GM12878 (cell line): ENCODE results near the gene NCBP2. TPM values are rescaled to one million over a fixed set of nuclear protein-coding genes. Genes with fewer than 3 reads are reported as not detected.

ENCODE experiments used
- CBFB ChIP-seq: IDR thresholded peaks from 2 replicates; pipeline ENCODE4 v1.6.1; 2016; ENCODE audit warnings: antibody characterized with exemption, low read depth
- FOS ChIP-seq: IDR thresholded peaks from 3 replicates; pipeline ENCODE4 v1.6.1; 2011; ENCODE audit warnings: borderline replicate concordance; ENCODE audit not compliant: insufficient read length; ENCODE audit errors: extremely low read depth
- HCFC1 ChIP-seq: fragments of 150-350 bp; IDR thresholded peaks from 2 replicates; pipeline ENCODE4 v1.6.1; 2014; ENCODE audit warnings: low read length
- IKZF2 ChIP-seq, 2 experiments: fragments of 450-650 bp; IDR thresholded peaks; 2 replicates each; pipeline ENCODE4 v1.6.1; 2017; ENCODE audit warnings: mild to moderate bottlenecking in 2 of 2, moderate library complexity in 2 of 2
- MEF2A ChIP-seq: IDR thresholded peaks from 2 replicates; pipeline ENCODE4 v1.6.1; 2011; ENCODE audit warnings: low read depth, mild to moderate bottlenecking, low read length, moderate library complexity; ENCODE audit not compliant: insufficient read depth
- MYC ChIP-seq: IDR thresholded peaks from 2 replicates; pipeline ENCODE4 v1.6.1; 2011; ENCODE audit warnings: mild to moderate bottlenecking, low read length, moderate library complexity, inconsistent platforms; ENCODE audit not compliant: insufficient read depth, insufficient replicate concordance, insufficient read length, severe bottlenecking
- RFX5 ChIP-seq: IDR thresholded peaks from 2 replicates; pipeline ENCODE4 v1.6.1; 2011; ENCODE audit warnings: low read depth, low read length, improper control_type of control experiment
- SIX5 ChIP-seq: IDR thresholded peaks from 2 replicates; pipeline ENCODE4 v1.6.1; 2011; ENCODE audit warnings: mild to moderate bottlenecking, low read depth, low read length, moderate library complexity; ENCODE audit not compliant: severe bottlenecking
- TAF1 ChIP-seq: IDR thresholded peaks from 2 replicates; pipeline ENCODE4 v1.6.1; 2011; ENCODE audit warnings: mild to moderate bottlenecking, low read depth, low read length, borderline replicate concordance
- TBL1XR1 ChIP-seq: IDR thresholded peaks from 2 replicates; pipeline ENCODE4 v1.6.1; 2012; ENCODE audit warnings: low read depth, low read length, improper control_type of control experiment
- TCF12 ChIP-seq: IDR thresholded peaks from 2 replicates; pipeline ENCODE4 v1.6.1; 2011; ENCODE audit warnings: low read depth, mild to moderate bottlenecking, low read length
- ZBED1 ChIP-seq: IDR thresholded peaks from 2 replicates; pipeline ENCODE4 v1.6.1; 2016; ENCODE audit warnings: borderline replicate concordance
- polyA plus RNA-seq, 11 experiments: library from polyadenylated mRNA; depleted of rRNA in 4 of 11; unstranded in 6 of 11; stranded (reverse) in 5 of 11; fragments of >200 nt; fragmentation: Nextera tagmentation in 4 of 11; fragmentation: Illumina TruSeq in 1 of 11; extraction: Ambion mirVana in 4 of 11; extraction: Trizol in 1 of 11; gene quantifications; 1 replicate in 1 of 11; 2 replicates in 10 of 11; pipeline versions ENCODE4 v1.2.1 to v1.2.3, GENCODE V29; 2011 to 2016; ENCODE audit warnings: inconsistent platforms in 2 of 11, missing spikeins in 2 of 11, low read depth in 1 of 11
- total RNA-seq, 4 experiments: library from RNA; depleted of rRNA in 3 of 4; stranded (reverse); fragments of >200 nt in 3 of 4; fragmentation: Illumina TruSeq in 1 of 4; extraction: Trizol in 1 of 4; gene quantifications; 2 replicates each; pipeline versions ENCODE4 v1.2.1 to v1.2.3, GENCODE V29; 2013 to 2021
- TF ChIP-seq, protein P1 (sequence below): IDR thresholded peaks from 2 replicates; pipeline ENCODE4 v1.6.1; 2012; ENCODE audit warnings: improper control_type of control experiment, low read depth, low read length; ENCODE audit not compliant: insufficient replicate concordance
- TF ChIP-seq, protein P2 (sequence below): IDR thresholded peaks from 2 replicates; pipeline ENCODE4 v1.6.1; 2012; ENCODE audit warnings: low read depth, low read length, improper control_type of control experiment
- TF ChIP-seq, protein P3 (sequence below): IDR thresholded peaks from 2 replicates; pipeline ENCODE4 v1.6.1; 2011; ENCODE audit warnings: low read depth, mild to moderate bottlenecking, low read length, moderate library complexity, borderline replicate concordance; ENCODE audit errors: extremely low read depth
- TF ChIP-seq, protein P4 (sequence below): fragments of 450-650 bp; IDR thresholded peaks from 2 replicates; pipeline ENCODE4 v1.6.1; 2017; ENCODE audit warnings: mild to moderate bottlenecking, low read depth, inconsistent platforms; ENCODE audit not compliant: poor library complexity, severe bottlenecking
- TF ChIP-seq, protein P5 (sequence below): fragments of 450-650 bp; IDR thresholded peaks from 2 replicates; pipeline ENCODE4 v1.6.1; 2018; ENCODE audit warnings: mild to moderate bottlenecking, low read depth, moderate library complexity; ENCODE audit not compliant: partially characterized antibody

Gene NCBP2
- total and polyA plus RNA-seq, 10 of the 15 experiments (the other 5 are each of a cell fraction or from before 2014, with no cell fraction given): 59.6 to 136 (median 96.4) TPM

DNA sequence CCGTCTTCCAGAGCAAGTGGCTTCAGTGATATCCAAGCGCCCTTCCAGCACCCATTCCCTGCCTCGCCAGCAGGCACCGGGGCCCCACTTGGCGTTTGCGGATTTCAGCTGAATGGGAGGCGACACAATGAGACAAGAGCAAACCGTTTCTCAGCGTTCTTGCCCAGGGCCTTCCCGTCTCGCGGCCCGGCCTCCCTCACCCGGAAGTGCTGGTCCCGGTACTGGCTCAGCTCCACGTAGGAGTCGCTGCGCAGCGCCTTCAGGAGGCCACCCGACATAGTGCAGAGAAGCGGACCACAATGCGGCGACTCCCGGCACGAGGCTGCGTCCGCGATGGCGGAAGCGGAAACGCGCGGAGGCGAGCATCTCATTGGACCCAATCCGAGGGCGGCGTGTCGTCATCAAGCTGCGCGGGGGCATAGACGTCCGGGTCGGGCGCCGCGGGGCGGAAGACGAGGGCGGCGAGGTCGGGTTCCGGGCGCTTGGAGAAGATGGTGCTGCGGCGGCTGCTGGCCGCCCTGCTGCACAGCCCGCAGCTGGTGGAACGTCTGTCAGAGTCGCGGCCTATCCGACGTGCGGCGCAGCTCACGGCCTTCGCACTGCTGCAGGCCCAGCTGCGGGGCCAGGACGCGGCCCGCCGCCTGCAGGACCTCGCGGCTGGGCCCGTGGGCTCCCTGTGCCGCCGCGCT lies at the start of gene NCBP2 (continued):
- TF ChIP-seq, protein P1, sequence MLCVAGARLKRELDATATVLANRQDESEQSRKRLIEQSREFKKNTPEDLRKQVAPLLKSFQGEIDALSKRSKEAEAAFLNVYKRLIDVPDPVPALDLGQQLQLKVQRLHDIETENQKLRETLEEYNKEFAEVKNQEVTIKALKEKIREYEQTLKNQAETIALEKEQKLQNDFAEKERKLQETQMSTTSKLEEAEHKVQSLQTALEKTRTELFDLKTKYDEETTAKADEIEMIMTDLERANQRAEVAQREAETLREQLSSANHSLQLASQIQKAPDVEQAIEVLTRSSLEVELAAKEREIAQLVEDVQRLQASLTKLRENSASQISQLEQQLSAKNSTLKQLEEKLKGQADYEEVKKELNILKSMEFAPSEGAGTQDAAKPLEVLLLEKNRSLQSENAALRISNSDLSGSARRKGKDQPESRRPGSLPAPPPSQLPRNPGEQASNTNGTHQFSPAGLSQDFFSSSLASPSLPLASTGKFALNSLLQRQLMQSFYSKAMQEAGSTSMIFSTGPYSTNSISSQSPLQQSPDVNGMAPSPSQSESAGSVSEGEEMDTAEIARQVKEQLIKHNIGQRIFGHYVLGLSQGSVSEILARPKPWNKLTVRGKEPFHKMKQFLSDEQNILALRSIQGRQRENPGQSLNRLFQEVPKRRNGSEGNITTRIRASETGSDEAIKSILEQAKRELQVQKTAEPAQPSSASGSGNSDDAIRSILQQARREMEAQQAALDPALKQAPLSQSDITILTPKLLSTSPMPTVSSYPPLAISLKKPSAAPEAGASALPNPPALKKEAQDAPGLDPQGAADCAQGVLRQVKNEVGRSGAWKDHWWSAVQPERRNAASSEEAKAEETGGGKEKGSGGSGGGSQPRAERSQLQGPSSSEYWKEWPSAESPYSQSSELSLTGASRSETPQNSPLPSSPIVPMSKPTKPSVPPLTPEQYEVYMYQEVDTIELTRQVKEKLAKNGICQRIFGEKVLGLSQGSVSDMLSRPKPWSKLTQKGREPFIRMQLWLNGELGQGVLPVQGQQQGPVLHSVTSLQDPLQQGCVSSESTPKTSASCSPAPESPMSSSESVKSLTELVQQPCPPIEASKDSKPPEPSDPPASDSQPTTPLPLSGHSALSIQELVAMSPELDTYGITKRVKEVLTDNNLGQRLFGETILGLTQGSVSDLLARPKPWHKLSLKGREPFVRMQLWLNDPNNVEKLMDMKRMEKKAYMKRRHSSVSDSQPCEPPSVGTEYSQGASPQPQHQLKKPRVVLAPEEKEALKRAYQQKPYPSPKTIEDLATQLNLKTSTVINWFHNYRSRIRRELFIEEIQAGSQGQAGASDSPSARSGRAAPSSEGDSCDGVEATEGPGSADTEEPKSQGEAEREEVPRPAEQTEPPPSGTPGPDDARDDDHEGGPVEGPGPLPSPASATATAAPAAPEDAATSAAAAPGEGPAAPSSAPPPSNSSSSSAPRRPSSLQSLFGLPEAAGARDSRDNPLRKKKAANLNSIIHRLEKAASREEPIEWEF: no peak
- TF ChIP-seq, protein P2, sequence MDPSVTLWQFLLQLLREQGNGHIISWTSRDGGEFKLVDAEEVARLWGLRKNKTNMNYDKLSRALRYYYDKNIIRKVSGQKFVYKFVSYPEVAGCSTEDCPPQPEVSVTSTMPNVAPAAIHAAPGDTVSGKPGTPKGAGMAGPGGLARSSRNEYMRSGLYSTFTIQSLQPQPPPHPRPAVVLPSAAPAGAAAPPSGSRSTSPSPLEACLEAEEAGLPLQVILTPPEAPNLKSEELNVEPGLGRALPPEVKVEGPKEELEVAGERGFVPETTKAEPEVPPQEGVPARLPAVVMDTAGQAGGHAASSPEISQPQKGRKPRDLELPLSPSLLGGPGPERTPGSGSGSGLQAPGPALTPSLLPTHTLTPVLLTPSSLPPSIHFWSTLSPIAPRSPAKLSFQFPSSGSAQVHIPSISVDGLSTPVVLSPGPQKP: peak; percentile 97
- TF ChIP-seq RFX5: peak; percentile 53
- TF ChIP-seq, protein P3, sequence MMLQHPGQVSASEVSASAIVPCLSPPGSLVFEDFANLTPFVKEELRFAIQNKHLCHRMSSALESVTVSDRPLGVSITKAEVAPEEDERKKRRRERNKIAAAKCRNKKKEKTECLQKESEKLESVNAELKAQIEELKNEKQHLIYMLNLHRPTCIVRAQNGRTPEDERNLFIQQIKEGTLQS: peak; percentile 84
- TF ChIP-seq IKZF2 (IDR thresholded peaks at IDR 0.05): peak; percentile 62 to 76
- TF ChIP-seq, protein P4, sequence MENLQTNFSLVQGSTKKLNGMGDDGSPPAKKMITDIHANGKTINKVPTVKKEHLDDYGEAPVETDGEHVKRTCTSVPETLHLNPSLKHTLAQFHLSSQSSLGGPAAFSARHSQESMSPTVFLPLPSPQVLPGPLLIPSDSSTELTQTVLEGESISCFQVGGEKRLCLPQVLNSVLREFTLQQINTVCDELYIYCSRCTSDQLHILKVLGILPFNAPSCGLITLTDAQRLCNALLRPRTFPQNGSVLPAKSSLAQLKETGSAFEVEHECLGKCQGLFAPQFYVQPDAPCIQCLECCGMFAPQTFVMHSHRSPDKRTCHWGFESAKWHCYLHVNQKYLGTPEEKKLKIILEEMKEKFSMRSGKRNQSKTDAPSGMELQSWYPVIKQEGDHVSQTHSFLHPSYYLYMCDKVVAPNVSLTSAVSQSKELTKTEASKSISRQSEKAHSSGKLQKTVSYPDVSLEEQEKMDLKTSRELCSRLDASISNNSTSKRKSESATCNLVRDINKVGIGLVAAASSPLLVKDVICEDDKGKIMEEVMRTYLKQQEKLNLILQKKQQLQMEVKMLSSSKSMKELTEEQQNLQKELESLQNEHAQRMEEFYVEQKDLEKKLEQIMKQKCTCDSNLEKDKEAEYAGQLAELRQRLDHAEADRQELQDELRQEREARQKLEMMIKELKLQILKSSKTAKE: peak; percentile 45
- TF ChIP-seq TCF12: peak; percentile 74
- no peak for TF ChIP-seq MEF2A
- peak; percentile 91 for TF ChIP-seq TAF1
- TF ChIP-seq, protein P5, sequence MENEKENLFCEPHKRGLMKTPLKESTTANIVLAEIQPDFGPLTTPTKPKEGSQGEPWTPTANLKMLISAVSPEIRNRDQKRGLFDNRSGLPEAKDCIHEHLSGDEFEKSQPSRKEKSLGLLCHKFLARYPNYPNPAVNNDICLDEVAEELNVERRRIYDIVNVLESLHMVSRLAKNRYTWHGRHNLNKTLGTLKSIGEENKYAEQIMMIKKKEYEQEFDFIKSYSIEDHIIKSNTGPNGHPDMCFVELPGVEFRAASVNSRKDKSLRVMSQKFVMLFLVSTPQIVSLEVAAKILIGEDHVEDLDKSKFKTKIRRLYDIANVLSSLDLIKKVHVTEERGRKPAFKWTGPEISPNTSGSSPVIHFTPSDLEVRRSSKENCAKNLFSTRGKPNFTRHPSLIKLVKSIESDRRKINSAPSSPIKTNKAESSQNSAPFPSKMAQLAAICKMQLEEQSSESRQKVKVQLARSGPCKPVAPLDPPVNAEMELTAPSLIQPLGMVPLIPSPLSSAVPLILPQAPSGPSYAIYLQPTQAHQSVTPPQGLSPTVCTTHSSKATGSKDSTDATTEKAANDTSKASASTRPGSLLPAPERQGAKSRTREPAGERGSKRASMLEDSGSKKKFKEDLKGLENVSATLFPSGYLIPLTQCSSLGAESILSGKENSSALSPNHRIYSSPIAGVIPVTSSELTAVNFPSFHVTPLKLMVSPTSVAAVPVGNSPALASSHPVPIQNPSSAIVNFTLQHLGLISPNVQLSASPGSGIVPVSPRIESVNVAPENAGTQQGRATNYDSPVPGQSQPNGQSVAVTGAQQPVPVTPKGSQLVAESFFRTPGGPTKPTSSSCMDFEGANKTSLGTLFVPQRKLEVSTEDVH: peak; percentile 84
- peak; percentile 84 for TF ChIP-seq HCFC1
- TF ChIP-seq SIX5: peak; percentile 56
- TF ChIP-seq ZBED1: 0 out of 2 replicates have a peak, but pooled peaks have one; percentile 46
- TF ChIP-seq TBL1XR1: peak; percentile 73; the same call in 1 of the 2 replicates
- TF ChIP-seq CBFB: peak; percentile 90
- TF ChIP-seq FOS: no peak
- peak; percentile 93 for TF ChIP-seq MYC
